Limb (tissue), 2 donors: ENCODE results near the gene GLB1L2.

Experiments
- DNase-seq, 2 donors: peaks; one replicate each; pipeline ENCODE4 v3.0.0-alpha.2; 2016; ENCODE audit errors: extremely low spot score in 2 of 2

Gene GLB1L2

DNA sequence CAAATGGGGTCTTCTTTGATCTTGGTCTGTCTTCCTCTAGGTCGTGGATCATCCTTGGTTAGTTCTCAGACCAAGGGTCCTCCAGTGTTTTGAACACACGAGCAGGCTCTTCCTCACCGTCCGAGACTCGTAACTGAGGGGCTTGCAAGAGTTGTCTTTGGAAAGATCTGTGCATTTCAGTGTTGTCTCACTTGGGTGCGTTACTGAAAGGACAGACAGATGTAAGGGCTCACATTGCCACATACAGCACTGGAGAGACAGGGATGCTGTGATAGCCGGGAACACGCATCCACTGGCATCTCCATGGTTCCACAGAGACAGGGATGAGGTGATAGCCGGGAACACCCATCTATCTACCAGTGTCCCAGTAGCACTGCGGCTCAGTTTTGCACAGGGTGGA is 15.7 kb downstream of the GLB1L2 start:
- peak in 1 of 2 donors; percentile 8 for DNase-seq

- no peak for DNase-seq
Observed at GRCh38 chr11:134349109-134349801, 17.5 kb downstream of the GLB1L2 start.

- DNase-seq, result no peak
Observed at GRCh38 chr11:134349802-134350355, 18.1 kb downstream of the GLB1L2 start.

- no peak for DNase-seq
Observed at GRCh38 chr11:134350381-134350780, 18.6 kb downstream of the GLB1L2 start.

GRCh38 chr11:134352111-134352510 is 20.3 kb downstream of the GLB1L2 start:
- no peak for DNase-seq

DNA sequence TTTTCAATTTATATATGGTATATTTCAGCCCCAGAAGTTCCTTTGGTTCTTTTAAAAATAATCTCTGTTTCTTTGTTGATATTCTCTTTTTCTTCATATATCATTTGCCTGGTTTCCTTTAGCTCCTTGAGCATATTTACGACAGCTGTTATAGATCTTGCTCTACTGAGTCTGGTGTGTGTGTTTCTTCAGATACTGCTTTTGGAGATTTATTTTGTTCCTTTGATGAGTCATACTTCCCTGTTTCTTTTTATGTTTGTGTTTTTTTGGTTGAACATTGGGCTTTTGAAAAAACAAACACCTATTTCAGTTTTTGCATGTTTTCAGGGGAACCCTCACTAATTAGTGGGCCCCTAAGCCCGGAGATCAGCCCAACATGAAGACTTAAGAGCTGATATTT is 23.3 kb downstream of the GLB1L2 start:
- DNase-seq, result no peak

DNA sequence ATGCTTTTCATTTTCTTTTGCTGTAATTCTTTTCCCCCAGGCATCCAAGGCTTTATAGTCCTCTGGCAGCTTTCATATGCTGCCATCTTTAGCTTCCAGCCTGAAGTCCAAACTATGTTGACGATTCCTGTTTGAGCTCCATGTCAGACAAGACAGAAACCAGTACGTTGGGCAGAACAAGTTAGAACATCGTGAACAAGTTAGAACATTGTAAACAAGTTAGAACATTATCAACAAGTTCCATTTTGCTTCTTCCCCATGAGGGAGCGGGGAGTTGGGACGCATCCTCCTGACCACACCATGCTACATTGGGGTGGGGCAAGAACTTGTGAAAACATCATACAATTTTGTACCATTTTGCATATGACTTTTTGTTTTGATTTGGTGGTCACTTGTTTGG is 23.9 kb downstream of the GLB1L2 start:
- no peak for DNase-seq

GRCh38 chr11:134356656-134357544 is 25.1 kb downstream of the GLB1L2 start:
- no peak for DNase-seq

DNA sequence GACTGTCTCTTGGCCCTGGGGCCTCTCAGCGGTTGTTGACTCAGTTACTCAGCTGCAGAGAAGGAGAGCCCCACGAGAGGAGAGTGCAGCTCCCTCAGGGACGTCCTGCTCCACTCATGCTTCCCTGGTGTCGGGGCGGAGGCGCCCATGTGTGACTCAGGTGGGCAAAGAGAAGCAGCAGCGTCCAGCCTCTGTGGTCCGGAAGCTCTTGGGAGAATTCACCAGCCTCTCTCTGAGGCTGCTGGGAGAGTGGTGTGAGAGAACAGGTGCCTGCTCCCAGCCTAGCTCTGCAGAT is 25.7 kb downstream of the GLB1L2 start:
- DNase-seq, result no peak

- DNase-seq, result no peak
Observed at GRCh38 chr11:134358165-134358855, 26.5 kb downstream of the GLB1L2 start.

- no peak for DNase-seq
Observed at GRCh38 chr11:134358856-134359490, 27.2 kb downstream of the GLB1L2 start.

DNA sequence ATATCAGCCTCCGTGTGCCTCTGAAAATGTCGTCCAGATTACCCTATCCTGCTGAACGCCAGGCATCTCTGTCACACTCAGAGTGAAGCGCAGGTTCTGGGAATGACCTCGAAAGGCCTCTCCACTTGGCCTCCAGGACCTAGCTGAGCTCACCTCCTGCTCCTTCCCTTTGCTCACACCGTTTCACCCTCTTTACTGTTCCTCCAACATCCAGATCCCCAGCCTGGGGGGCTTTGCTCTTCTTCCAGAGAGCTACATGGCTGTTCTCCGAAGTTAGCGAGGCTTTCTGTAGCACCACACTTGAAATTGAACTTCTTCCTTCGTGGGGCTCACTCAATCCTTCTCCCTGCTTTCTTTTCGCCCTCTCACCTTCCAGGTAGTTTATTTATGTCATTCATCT is 27.9 kb downstream of the GLB1L2 start:
- no peak for DNase-seq

DNA sequence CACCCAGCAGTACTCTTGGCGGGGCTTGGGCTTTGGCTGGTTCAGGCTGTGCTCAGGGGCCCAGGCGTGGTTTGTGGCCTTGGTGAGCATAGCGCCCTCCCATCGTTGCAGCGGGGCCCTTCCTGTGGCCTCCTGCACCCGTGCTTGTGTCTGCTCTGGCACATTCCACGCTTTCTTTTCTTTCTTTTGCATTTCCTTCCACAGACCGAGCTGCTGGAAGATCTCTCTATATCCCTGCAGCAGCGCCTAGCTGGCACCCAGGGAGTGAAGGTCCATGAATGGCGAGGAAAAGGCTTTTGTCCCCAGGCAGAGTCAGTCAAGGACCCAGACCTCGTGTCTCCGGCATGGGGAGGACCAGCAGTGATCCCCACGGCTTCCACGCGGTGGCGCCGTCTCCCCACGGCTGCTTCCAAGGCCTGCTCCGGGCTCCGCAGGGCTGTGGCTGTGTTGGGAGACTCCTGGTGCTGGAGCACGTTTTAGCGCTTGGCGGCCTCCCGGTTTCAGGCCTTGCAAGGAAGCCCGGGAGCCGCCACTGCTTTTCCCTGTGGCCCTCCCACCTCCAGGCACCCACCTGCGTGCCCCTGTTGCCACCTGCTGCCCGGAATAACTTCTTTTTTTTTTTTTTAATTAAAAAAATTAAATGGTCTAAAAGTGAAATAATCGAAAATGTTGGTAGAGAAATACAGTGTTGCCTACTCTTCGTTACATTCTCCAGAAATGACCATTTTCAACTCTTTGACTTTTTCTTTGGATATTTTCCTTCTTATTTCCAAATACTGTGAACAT is 28.5 kb downstream of the GLB1L2 start:
- peak; percentile 79 to 94 for DNase-seq

- DNase-seq, result no peak
Observed at GRCh38 chr11:134361661-134362060, 29.9 kb downstream of the GLB1L2 start.

DNA sequence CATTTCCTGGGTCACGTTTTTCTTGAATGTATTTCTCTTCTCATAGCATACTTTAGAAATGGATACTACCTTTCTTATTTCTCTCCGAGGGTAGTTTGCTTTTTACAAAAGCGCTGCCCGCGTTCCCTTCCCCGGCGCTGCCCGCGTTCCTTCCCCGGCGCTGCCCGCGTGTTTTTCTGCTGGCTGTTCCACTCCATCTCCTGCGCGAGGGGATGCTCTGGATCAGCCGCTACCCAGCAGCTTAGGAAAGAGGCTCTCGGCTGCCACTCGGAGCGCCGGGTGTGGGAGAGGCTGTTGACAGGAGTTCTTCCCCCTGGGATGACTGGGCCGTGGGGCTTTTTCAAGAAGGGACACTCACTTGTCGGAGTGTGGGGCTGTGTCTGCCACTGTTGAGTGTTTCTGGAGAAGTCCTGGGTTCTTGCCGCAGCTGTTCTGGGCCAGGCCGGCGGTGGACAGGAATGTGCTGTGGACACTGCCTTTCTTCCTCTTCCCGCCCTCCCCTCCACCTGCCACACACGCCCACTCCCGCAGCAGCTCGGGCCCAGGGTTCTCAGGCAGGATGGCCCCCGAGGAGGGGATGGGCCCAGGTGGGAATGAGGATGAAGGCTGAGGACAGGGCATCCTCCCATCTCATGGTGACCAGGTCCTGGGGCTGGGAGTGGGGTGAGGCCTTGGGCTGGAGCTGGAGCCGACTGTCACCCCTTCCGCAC is 30.6 kb downstream of the GLB1L2 start:
- no peak for DNase-seq

DNA sequence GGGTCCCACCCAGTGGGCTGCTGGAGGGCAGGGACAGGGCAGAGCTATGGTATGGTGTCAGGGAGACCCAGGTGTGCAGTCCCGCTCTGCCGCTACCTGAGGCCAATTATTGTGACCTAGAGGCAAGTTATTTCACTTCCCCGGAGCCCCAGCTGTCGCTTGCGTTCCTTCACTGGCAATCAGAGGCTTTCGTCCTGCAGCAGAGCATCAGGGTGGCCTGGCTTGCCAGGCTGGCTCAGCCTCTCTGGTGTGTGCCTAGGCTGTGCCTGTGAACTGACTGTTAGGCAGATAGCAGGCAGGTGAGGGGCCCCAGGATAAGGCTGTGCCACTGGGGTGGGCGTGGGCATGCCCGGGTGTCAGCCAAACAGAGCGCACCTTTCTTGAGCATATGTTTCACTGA is 31.4 kb downstream of the GLB1L2 start:
- DNase-seq, result no peak

- DNase-seq, result no peak
Observed at GRCh38 chr11:134363592-134363991, 31.8 kb downstream of the GLB1L2 start.

- DNase-seq, result no peak
Observed at GRCh38 chr11:134364261-134364660, 32.5 kb downstream of the GLB1L2 start.

- DNase-seq, result no peak
Observed at GRCh38 chr11:134365011-134365925, 33.5 kb downstream of the GLB1L2 start.
